K562 (cell line): ENCODE measurements around the gene SPOCK3. TPM values are rescaled to one million over a fixed set of nuclear protein-coding genes. Genes with fewer than 3 reads are reported as not detected.

Experiments used
- ATAC-seq: fragments of 200-7000 bp; cut with Tn5 transposase; 3 replicates; pipeline ENCODE4 v1.9.1; 2020; ENCODE audit warnings: moderate library complexity
- BruUV-seq: library from RNA; stranded (reverse); fragments of 400-500 nt; replicated peaks from 2 replicates; lab custom pipeline; 2021; lab: Mats Ljungman, UMichigan
- CTCF ChIA-PET: fragments of 300-600 bp; formaldehyde crosslinking; extraction: SDS; loops from one replicate; lab custom pipeline; 2021; ENCODE audit warnings: low intra/inter-chr PET ratio; lab: Yijun Ruan, JAX
- POLR2A ChIA-PET: fragments of 300-600, 350-650 bp; sonication (Branson Sonifier 250); formaldehyde crosslinking; extraction: SDS; loops from one replicate; lab custom pipeline; 2021; ENCODE audit warnings: antibody characterized with exemption, inconsistent platforms; lab: Yijun Ruan, JAX
- DNase-seq, 4 experiments: peaks; one replicate each; pipeline versions ENCODE4 v3.0.0 to v3.0.0-alpha.2; 2011 to 2018; ENCODE audit warnings: low spot score in 3 of 4, mixed read lengths in 3 of 4; ENCODE audit errors: extremely low read depth in 1 of 4
- FAIRE-seq: peaks from 2 replicates; lab custom pipeline; 2011; peaks lifted over from hg19 to GRCh38; lab: Jason Lieb, UNC
- H2AFZ ChIP-seq: 2 replicates; pipeline ENCODE4 v1.6.0; 2011; ENCODE audit warnings: low read depth, low read length, control low read depth, inconsistent platforms
- H3K27ac ChIP-seq: fragments of 200-600 bp; 3 replicates; pipeline ENCODE4 v1.8.0; 2011; ENCODE audit warnings: low read depth, mild to moderate bottlenecking, control low read depth, inconsistent platforms, low read length, moderate library complexity, mixed read lengths; ENCODE audit errors: extremely low read depth
- H3K27me3 ChIP-seq, 2 experiments: fragments of 300-600 bp in 1 of 2; 2 replicates in 1 of 2; 3 replicates in 1 of 2; pipeline versions ENCODE4 v1.6.0 to v1.8.0; 2011; ENCODE audit warnings: inconsistent platforms in 2 of 2, low read length in 2 of 2, mild to moderate bottlenecking in 1 of 2, mixed read lengths in 1 of 2, moderate library complexity in 1 of 2; ENCODE audit not compliant: control insufficient read depth in 2 of 2, insufficient read depth in 2 of 2
- H3K36me3 ChIP-seq: fragments of 300-600 bp; 3 replicates; pipeline ENCODE4 v1.8.0; 2011; ENCODE audit warnings: mild to moderate bottlenecking, low read length, inconsistent platforms; ENCODE audit not compliant: control insufficient read depth, insufficient read depth
- H3K4me1 ChIP-seq, 2 experiments: fragments of 200-600 bp in 1 of 2; replicated peaks in 1 of 2; 2 replicates in 1 of 2; 3 replicates in 1 of 2; pipeline versions ENCODE4 v1.5.1 to v1.8.0; 2011; ENCODE audit warnings: inconsistent platforms in 2 of 2, low read length in 2 of 2, mild to moderate bottlenecking in 1 of 2, mixed read lengths in 1 of 2, moderate library complexity in 1 of 2; ENCODE audit not compliant: control insufficient read depth in 2 of 2, insufficient read depth in 2 of 2
- H3K4me2 ChIP-seq: 2 replicates; pipeline ENCODE4 v1.6.1; 2011; ENCODE audit warnings: low read length, control low read depth, inconsistent platforms, mixed read lengths; ENCODE audit not compliant: insufficient read depth
- H3K4me3 ChIP-seq: fragments of 200-600 bp; sonication (generic), shearing (Covaris generic); 2 replicates; pipeline ENCODE4 v1.5.1; 2016; ENCODE audit warnings: control low read depth, inconsistent platforms
- H3K79me2 ChIP-seq: fragments of 200-600 bp; 3 replicates; pipeline ENCODE4 v1.8.0; 2011; ENCODE audit warnings: low read length, inconsistent platforms; ENCODE audit not compliant: control insufficient read depth, insufficient read depth
- H3K9ac ChIP-seq, 2 experiments: 2 replicates each; pipeline versions ENCODE4 v1.6.0 to v1.6.1; 2011; ENCODE audit warnings: low read depth in 2 of 2, low read length in 2 of 2, control low read depth in 1 of 2, inconsistent platforms in 1 of 2, mild to moderate bottlenecking in 1 of 2, mixed read lengths in 1 of 2; ENCODE audit not compliant: insufficient read depth in 1 of 2
- H3K9me1 ChIP-seq: one replicate; pipeline ENCODE4 v1.6.0; 2011; ENCODE audit warnings: inconsistent platforms, mild to moderate bottlenecking, low read length, moderate library complexity; ENCODE audit not compliant: control insufficient read depth, insufficient read depth
- H3K9me3 ChIP-seq: replicated peaks from 2 replicates; pipeline ENCODE4 v1.5.1; 2011; ENCODE audit warnings: low read depth, low read length, inconsistent platforms; ENCODE audit not compliant: control insufficient read depth, insufficient read depth
- H4K20me1 ChIP-seq: replicated peaks from 2 replicates; pipeline ENCODE4 v1.6.1; 2011; ENCODE audit warnings: low read length, inconsistent platforms, mixed read lengths; ENCODE audit not compliant: control insufficient read depth, insufficient read depth
- CREB1 ChIP-seq, 2 experiments: sonication (generic) in 1 of 2; formaldehyde crosslinking in 1 of 2; IDR thresholded peaks; 2 replicates each; pipeline versions ENCODE4 v1.6.1 to v1.8.0; 2012 to 2022; ENCODE audit warnings: inconsistent platforms in 1 of 2, mild to moderate bottlenecking in 1 of 2, missing genetic modification reagents in 1 of 2, moderate library complexity in 1 of 2
- KDM5B ChIP-seq: fragments of 200-600 bp; sonication (generic); IDR thresholded peaks from 2 replicates; pipeline ENCODE4 v1.6.1; 2012; ENCODE audit warnings: low read depth, mild to moderate bottlenecking, moderate library complexity, low read length, control low read depth, inconsistent platforms; ENCODE audit not compliant: insufficient replicate concordance
- MAZ ChIP-seq, 2 experiments: fragments of 450-650 bp in 1 of 2; sonication (generic) in 1 of 2; formaldehyde crosslinking; IDR thresholded peaks in 1 of 2; conservative IDR thresholded peaks in 1 of 2; 2 replicates each; pipeline versions ENCODE4 v1.4.0 to v1.5.0; 2020; ENCODE audit warnings: mild to moderate bottlenecking in 1 of 2, missing genetic modification reagents in 1 of 2
- NFXL1 ChIP-seq: fragments of 450-650 bp; formaldehyde crosslinking; IDR thresholded peaks from 2 replicates; pipeline ENCODE4 v1.4.0; 2021; ENCODE audit warnings: mild to moderate bottlenecking
- REST ChIP-seq, 2 experiments: fragments of 450-650 bp; formaldehyde crosslinking in 1 of 2; IDR thresholded peaks; 2 replicates each; pipeline versions ENCODE4 v1.4.0 to v1.6.1; 2014 to 2020; ENCODE audit warnings: mild to moderate bottlenecking in 2 of 2, borderline replicate concordance in 1 of 2, low read depth in 1 of 2
- RHOXF2B ChIP-seq: fragments of 250-450 bp; sonication (Bioruptor Pico); conservative IDR thresholded peaks from 2 replicates; pipeline ENCODE4 v1.5.1; 2021
- SMARCC2 ChIP-seq: fragments of 450-650 bp; IDR thresholded peaks from 2 replicates; pipeline ENCODE4 v1.6.1; 2017; ENCODE audit warnings: antibody characterized with exemption, moderate library complexity, mild to moderate bottlenecking, low read depth
- ZBED1 ChIP-seq: IDR thresholded peaks from 2 replicates; pipeline ENCODE4 v1.6.1; 2014
- ZBTB34 ChIP-seq: fragments of 250-450 bp; sonication (Bioruptor Pico); IDR thresholded peaks from 2 replicates; pipeline ENCODE4 v1.8.0; 2021; ENCODE audit warnings: mild to moderate bottlenecking, moderate library complexity
- ZNF134 ChIP-seq: fragments of 250-450 bp; sonication (Bioruptor Pico); conservative IDR thresholded peaks from 2 replicates; pipeline ENCODE4 v1.4.0; 2020
- ZNF277 ChIP-seq: fragments of 250-450 bp; sonication (Bioruptor Pico); IDR thresholded peaks from 2 replicates; pipeline ENCODE4 v1.8.0; 2022; ENCODE audit warnings: inconsistent platforms, mild to moderate bottlenecking, moderate library complexity, borderline replicate concordance
- ZNF282 ChIP-seq: sonication (generic); formaldehyde crosslinking; IDR thresholded peaks from 2 replicates; pipeline ENCODE4 v1.8.1; 2023; ENCODE audit warnings: missing genetic modification reagents
- WGBS: fragments of 100-300 bp; shearing (Covaris generic); methylation state at CpG from one replicate; pipeline ENCODE4 v1.1.6; 2016; ENCODE audit warnings: low coverage, mixed read lengths; ENCODE audit not compliant: insufficient coverage; ENCODE audit errors: missing lambda C conversion rate; 5-methylcytosine and 5-hydroxymethylcytosine counted together
- in situ Hi-C: fragments of 300-500 bp; cut with MboI; formaldehyde crosslinking; loops from 4 replicates; pipeline ENCODE4 v1.15.0; 2018; ENCODE audit warnings: inconsistent platforms, mixed read lengths
- intact Hi-C: fragments of 100-400 bp; cut with micrococcal nuclease; formaldehyde crosslinking; loops from 2 replicates; pipeline ENCODE4 v1.14.2; 2022
- polyA plus RNA-seq, 8 experiments: library from polyadenylated mRNA; depleted of rRNA in 4 of 8; stranded (reverse) in 5 of 8; unstranded in 3 of 8; fragments of >200 nt; fragmentation: Nextera tagmentation in 2 of 8; fragmentation: Illumina TruSeq in 1 of 8; extraction: Ambion mirVana in 2 of 8; extraction: Trizol in 1 of 8; gene quantifications; 2 replicates each; pipeline versions ENCODE4 v1.2.1 to v1.2.3, GENCODE V29; 2011 to 2014; ENCODE audit warnings: inconsistent platforms in 1 of 8, missing spikeins in 1 of 8
- total RNA-seq, 7 experiments: library from RNA; depleted of rRNA in 6 of 7; stranded (reverse); fragments of >200 nt in 6 of 7; fragmentation: Illumina TruSeq in 2 of 7; extraction: Trizol in 2 of 7; gene quantifications; 2 replicates each; pipeline versions ENCODE4 v1.2.1 to v1.2.3, GENCODE V29; 2011 to 2021; ENCODE audit warnings: low replicate concordance in 1 of 7

The SPOCK3 gene
- total and polyA plus RNA-seq, 9 of the 15 experiments (the other 6 are each of a cell fraction or from before 2014, with no cell fraction given): not detected

GRCh38 chr4:167041524-167041923, 192.8 kb downstream of the SPOCK3 start:
- no peak for FAIRE-seq
- BruUV-seq: no TSS peak
- no peaks in the 10 kb centered on the region for H3K36me3 ChIP-seq
- no peak for DNase-seq
- no peak overlapping the region for H2AFZ ChIP-seq
- H3K79me2 ChIP-seq: no peaks in the 10 kb centered on the region
- H3K27me3 ChIP-seq: no peaks in the 10 kb centered on the region
- intact Hi-C loops: no loop called here
- ChIA-PET POLR2A (no interaction called here), CTCF (no interaction called here)
- no peak overlapping the region for H3K9ac ChIP-seq
- WGBS: 0% methylated on average over 1 of the region's 1 CpG
- no peak for ATAC-seq
- H3K4me3 ChIP-seq: no peak overlapping the region
- H3K27ac ChIP-seq: no peak overlapping the region
- no peaks in the 10 kb centered on the region; the same call in 1 of the 2 replicates for H3K9me3 ChIP-seq
- H3K4me1 ChIP-seq: no peaks in the 10 kb centered on the region
- no peaks in the 10 kb centered on the region for H4K20me1 ChIP-seq
- H3K4me2 ChIP-seq: no peak overlapping the region
- H3K9me1 ChIP-seq: no peaks in the 10 kb centered on the region
- in situ Hi-C loops: no loop called here
- TF ChIP-seq ZBED1: no peak
- TF ChIP-seq MAZ (CRISPR knock-in tag; conservative IDR thresholded peaks at IDR 0.05 in 1 of 2, IDR thresholded peaks at IDR 0.05 in 1 of 2): no peak
- no peak for TF ChIP-seq REST (IDR thresholded peaks at IDR 0.05; ENCODE audit: borderline replicate concordance)
- no peak for TF ChIP-seq REST (CRISPR knock-in tag; IDR thresholded peaks at IDR 0.05; ENCODE audit: low read depth)
- TF ChIP-seq ZNF282 (CRISPR knock-in tag): no peak
- no peak for TF ChIP-seq CREB1 (IDR thresholded peaks at IDR 0.05)
- no peak for TF ChIP-seq CREB1 (CRISPR knock-in tag; IDR thresholded peaks at IDR 0.05)
- TF ChIP-seq ZNF277 (CRISPR knock-in tag): no peak
- no peak for TF ChIP-seq ZNF134 (CRISPR knock-in tag)
- TF ChIP-seq RHOXF2B: no peak
- no peak for TF ChIP-seq KDM5B
- no peak for TF ChIP-seq SMARCC2
- TF ChIP-seq ZBTB34 (CRISPR knock-in tag): no peak
- TF ChIP-seq NFXL1: no peak
